NOMO-1 treated with DMSO at 0.1 percent for 48 hours (cell line): ENCODE data around the gene SLC36A3.
"Not testable (repeated sequence)": the region's sequence is repeated elsewhere in the genome, so short reads cannot be mapped to it uniquely, and the experiment has no call there.

ENCODE experiments used
- DNase-seq: peaks from one replicate; lab custom pipeline; 2025; ENCODE audit not compliant: unreplicated experiment; lab: John Stamatoyannopoulos, UW

Gene SLC36A3

GRCh38 chr5:151240268-151240835 is 63.2 kb downstream of the SLC36A3 start:
- DNase-seq, result not testable (repeated sequence)

DNA sequence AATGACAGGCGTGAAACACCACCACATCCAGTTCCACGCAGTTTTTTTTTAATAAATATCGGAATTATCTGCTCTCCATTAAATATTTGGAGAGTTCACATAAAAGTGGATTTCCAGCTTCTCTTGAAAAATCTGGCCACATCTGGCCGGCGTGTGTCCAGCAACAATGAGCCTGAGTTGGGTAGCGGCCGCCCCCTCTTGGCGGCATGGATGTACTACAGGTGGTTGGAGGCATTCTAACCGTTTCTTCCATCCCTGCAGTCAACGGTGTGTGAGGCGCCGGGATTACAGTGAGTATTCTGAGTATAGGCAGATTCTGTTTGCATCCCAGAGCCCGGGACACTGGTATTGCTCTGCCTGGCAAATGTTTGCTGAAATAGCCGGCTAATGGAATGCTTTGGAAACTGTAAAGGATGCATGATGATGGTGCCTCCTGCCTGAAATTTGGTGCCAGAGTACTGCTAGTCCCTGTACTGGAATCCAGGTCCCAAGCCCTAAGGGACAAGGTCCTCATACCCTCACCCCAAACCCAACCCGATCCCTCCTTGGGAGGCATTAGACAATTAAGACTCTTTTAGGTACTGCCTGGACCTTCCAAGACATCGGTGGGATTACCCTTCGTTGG is 64.2 kb downstream of the SLC36A3 start:
- DNase-seq, result peak; percentile 22

GRCh38 chr5:151238303-151238741 is 65.2 kb downstream of the SLC36A3 start:
- DNase-seq, result no peak

GRCh38 chr5:151237685-151238084 is 65.9 kb downstream of the SLC36A3 start:
- no peak for DNase-seq

DNA sequence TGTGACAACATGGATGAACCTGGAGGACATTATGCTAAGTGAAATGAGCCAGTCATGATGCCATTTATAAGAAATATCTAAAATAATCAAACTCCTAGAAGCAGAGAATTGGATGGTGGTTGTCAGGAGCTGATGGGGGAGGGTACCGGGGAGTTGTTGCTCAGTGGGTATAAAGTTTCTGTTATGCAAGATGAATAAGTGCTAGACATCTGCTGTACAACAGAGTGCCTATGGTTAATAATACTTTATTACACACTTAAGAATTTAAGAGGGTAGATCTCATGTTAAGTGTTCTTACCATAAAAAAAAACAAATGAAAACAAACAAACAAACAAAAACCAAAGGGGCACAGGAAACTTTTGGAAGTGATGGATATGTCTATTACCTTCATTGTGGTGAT is 66.7 kb downstream of the SLC36A3 start:
- DNase-seq, result no peak

GRCh38 chr5:151235239-151235571 is 68.4 kb downstream of the SLC36A3 start:
- not testable (repeated sequence) for DNase-seq

DNA sequence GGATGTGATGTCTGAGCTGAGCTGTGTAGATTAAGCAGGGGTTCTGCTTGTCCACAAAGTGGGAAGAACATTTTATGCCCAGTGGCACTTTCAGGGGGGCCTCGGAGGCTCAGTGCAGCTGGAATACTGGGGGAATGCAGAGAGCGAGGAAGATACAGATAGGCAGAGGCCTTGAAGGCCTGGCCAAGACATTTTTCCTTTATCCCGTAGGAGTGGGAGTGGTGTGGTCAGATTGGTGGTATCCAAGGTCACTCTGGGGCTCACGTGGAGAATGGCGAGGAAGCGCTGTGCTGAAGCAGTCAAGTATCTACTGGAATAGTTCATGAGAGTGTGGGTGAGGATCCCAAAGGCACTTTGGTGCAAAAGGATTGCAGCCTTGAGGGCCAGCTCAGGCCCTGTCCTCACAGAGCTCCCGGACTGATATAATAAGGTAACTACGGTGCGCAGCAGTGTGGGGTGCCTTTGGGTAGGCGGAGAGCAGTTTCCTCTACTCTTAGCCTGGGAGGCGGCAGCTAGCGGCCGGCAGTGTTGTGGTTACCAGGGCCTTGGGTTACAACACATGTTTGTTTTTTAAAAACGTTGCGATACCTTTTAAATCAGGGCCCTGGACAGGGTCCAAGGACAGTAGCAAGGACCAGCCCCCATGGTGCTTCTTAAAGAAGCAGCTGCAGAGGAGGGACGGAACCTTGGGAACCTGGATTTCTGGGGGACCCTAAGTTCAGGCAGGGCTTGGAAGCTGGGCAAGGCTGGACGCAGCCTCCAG is 68.9 kb downstream of the SLC36A3 start:
- DNase-seq, result peak; percentile 52

DNA sequence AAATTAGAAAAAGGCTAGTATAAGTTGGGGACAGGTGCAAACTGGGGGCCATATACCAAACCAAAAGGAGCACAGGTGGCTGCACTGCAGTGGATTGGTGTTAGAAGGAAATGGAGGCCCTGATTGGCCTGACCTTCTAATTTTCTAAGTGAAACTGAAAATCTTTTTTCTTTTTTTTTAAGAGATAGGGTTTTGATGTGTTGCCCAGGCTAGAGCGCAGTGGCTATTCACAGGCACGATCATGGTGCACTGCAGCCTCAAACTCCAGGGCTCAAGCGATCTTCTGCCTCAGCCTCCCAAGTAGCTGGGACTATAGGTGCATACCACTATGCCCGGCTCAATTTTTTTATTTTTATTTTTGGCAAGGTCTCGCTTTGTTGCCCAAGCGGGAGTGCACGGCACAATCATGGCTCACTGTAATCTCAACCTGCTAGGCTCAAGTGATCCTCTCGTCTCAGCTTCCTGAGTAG is 69.9 kb downstream of the SLC36A3 start:
- no peak for DNase-seq

GRCh38 chr5:151231359-151231758 is 72.2 kb downstream of the SLC36A3 start:
- no peak for DNase-seq

- no peak for DNase-seq
Measured at GRCh38 chr5:151230048-151230680, 73.4 kb downstream of the SLC36A3 start.

DNA sequence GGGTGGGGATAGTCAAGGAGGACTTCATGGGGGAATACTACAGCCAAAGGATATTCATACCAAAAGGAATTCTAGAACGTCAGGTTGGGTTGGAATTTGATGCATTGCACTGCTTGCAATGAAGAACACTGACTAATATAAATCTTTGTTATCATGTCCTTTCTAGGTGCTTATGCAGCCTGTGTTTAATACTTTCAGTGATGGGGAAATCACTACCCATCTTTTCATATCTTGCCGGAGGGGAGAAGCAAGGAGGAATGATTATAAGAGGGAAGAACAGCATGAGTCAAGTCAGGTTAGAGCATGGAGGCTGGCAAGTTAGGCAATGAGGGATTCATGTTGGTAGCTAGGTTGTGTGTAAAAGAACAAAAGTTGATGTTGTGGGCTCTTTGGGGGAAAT is 74.6 kb downstream of the SLC36A3 start:
- DNase-seq, result no peak

GRCh38 chr5:151227918-151228447 is 75.6 kb downstream of the SLC36A3 start:
- no peak for DNase-seq
